HG02571 (cell line): ENCODE results near the gene SRGAP3.

ENCODE experiments used
- ATAC-seq: cut with Tn5 transposase; IDR thresholded peaks from one replicate; pipeline ENCODE4 v1.9.1; 2021; ENCODE audit warnings: mild to moderate bottlenecking, moderate library complexity; ENCODE audit not compliant: unreplicated experiment

SRGAP3 gene

DNA sequence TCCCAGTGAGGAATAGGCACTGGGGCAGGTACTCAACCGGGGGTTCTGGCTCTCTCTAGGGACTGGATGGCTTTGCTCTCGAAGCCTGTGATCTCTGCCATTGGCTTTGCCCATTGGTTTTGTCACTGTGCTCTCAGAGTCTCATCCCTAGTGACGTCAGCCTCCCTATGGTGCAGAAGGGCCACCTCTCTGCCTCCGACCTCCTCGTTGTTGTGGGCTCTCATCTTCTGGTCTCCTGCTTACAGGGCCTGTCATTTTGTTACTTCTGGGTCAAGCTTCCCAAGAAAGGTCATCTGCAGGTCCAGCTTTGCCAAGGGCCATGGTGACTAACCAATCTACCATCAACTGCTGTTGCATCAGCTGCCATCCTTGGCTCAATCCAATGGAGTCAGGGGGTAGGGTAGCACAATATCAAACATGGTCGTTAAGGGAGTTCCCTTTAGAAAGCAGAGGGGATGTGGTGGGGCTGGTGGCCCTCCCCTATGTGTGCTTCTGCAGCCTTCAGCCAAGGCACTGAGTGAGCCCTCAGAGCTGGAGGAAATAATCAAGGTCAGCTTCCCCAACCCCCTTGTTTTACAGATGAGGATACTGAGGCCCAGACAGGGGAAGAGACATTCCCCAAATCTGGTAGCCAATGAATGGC, 272.8 kb downstream of the SRGAP3 start:
- ATAC-seq: no peak

GRCh38 chr3:8975081-8976020, 274.1 kb downstream of the SRGAP3 start:
- ATAC-seq: no peak

DNA sequence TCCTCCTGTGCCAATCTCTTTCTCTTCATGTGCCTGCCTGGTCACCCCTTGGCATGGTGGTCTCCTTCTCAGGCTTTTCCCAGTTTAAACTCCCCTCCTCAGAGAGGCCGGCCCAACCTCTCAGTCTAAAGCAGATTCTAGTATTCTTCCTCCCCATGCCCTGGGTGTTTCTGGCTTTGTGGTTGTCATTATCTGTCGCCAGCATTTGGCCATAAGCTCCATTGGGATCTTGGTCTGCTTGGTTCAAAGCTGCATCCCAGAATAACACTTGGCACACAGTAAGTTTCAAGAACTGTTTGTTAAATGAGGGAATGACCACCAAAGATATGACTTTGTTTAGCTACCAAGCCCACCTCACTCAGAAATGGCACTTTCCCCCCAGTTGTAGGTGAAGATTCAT, 275.0 kb downstream of the SRGAP3 start:
- ATAC-seq: no peak

- ATAC-seq: no peak
Measured at GRCh38 chr3:8972639-8973038, 276.8 kb downstream of the SRGAP3 start.

- ATAC-seq: no peak
Measured at GRCh38 chr3:8970971-8971589, 278.4 kb downstream of the SRGAP3 start.

DNA sequence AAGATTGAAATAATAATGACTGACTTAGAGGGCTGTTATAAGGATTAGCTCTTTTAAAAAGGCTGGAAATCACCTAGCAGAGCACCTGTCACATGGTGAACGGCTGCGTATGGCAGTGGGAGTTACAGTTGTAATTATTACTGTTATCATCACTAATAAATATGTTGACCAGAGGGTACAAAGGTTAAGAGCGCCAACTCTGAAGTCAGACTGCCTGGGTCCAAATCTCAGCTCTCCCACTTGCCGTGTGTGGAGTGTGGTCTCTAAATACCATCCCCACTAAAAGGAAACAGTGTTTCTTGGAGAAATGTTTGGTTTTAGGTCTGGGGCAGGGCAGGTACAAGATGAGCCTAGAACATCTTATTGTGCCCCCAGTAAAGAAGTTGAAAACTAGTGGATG, 280.2 kb downstream of the SRGAP3 start:
- no peak for ATAC-seq

GRCh38 chr3:8968375-8968882, 281.0 kb downstream of the SRGAP3 start:
- ATAC-seq: no peak

DNA sequence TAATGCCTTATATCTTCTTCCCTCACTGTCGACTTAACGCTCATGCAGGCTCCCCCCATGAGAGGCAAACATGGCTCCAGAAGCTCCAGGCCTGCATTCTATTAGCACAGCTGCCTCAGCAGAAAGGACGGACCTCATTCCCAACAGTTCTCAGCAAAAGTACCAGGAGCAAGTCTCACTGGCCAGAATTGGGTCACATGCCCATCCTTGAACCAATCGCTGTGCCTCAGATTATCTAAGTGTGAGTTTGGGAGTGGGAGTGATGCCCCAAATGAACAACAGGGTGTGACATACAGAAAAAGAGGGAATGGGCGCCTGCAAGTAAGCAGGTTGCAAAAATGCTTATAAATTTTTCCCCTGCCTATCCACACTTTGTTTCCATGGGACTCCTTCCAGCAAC, 281.9 kb downstream of the SRGAP3 start:
- ATAC-seq: no peak

GRCh38 chr3:8966820-8967348, 282.6 kb downstream of the SRGAP3 start:
- no peak for ATAC-seq

DNA sequence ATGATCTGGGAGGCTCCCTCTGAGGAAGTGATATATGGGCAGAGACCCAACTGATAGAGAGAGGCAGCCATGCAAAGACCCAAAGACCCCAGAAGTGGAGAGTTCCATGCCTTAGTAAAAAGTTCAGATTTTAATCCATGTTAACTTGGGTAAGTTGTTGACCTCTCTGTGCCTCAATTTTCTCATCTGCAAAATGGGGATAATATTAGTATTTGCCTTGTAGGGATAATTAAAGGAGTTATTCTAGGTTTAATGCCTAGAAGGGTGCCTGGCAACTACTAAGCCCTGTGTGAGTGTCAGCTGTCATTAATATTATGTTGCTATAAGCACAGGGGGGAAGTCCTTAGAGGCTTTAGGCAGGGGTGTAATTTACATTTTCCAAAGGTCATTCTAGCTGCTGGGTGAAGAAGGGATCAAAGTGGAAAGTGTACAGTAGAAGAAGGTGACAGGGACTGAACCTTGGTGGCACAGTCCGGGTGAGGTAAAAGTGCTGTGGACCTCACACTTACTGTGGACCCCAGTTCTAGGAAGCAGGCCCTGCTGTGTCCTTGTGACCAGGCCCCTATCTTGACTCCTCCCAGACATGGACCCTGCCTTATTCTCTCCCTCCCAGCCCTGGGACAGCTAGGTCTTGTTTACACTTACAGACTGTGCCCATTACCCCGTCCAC, 283.2 kb downstream of the SRGAP3 start:
- ATAC-seq: no peak

GRCh38 chr3:8964436-8965370, 284.7 kb downstream of the SRGAP3 start:
- no peak for ATAC-seq

DNA sequence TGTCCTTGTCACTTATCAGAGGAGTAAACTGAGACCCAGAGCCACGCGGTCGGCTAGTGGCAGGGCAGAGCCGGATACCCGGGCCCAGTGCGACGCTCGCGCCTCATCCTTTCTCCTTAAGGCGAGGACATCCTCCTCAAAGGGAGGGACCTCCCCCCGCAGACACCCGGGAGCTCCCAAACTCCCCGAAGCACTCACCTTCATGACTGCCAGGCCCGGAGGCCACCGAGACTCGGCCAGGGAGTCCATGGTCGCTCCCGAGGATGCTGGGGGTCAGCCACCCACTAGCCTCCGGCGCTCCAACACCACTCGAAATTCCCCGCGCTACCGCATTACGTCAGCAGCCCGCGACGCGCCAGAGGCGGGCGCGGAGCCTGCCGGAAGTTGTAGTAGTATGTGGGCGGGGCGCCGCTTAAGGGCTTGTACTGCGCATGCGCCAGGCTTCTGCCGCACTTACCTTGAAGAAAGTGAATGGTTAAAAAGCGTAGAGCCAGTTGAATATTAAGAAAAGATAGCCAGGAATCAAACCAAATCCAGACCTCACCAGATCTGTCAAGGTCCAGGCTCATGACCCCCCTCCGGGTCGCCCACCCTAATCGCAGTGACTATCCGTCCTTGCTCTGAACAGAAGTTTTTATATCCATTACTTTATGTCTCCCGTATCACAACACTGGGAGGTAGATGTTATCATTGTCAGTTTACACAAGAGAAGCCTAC, 286.2 kb downstream of the SRGAP3 start, which contains the start of gene RAD18:
Gene RAD18 (minus strand): TSS at position 336 of the 717 bp plus-strand sequence. CDS start 87 bp downstream, at position 249.
- ATAC-seq: peak; percentile 94

- no peak for ATAC-seq
Measured at GRCh38 chr3:8962226-8962861, 287.1 kb downstream of the SRGAP3 start.

DNA sequence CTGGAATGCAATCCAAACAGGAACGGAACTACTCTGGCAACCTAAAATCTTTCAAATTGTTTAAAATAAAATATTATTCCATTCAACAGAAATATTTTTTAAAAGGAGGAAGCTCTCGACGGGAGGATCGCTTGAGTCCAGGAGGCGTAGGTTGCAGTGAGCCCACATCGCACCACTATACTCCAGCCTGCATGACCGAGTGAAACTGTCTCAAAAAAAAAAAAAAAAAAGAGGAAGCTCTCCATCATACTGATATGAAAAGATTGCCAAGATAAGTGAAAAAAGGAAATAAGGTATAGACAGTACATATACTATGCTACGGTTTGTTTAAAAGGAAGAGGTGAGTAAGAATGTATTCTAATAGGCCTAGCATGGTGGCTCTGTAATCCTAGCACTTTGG, 289.8 kb downstream of the SRGAP3 start:
- no peak for ATAC-seq

DNA sequence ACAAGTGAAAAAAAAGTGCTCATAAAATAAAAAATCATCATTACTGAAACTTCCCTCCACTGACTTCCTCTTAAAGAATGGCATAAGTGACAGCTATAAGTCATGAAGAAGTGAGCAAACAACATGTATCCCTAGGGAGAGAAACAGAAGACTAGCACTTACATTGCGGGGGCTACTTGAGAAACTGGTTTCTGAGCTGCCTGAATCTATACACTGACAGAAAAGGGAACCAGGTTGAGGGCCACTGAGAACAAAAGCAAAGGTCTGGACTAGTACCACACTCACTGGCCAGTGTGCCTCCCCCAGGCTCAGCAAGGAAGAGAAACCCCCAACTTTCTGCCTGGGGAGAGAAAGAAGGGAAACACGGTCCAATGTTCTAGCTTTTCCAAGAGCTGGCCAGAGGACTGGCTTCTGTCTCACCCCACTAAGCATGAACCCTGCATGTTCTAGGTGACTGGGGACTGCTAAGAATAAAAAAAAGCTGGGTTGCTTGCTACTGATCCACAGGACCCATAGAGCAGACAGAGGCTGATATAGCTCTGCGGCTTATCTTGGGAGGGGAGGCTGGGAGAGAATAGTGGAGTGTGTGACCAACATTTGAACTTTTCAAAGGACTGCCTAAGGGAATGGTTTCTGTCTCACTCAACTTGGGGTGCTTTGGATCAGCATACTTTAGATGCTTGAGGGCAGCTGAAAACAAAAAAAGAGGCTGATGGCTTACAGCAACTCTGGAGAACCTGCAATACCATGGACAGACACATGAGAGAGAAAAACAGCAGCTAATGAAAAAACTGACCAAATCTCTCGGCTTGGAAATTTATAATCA, 294.3 kb downstream of the SRGAP3 start:
- peak; percentile 89 for ATAC-seq

GRCh38 chr3:8953313-8953712, 296.1 kb downstream of the SRGAP3 start:
- ATAC-seq: no peak

DNA sequence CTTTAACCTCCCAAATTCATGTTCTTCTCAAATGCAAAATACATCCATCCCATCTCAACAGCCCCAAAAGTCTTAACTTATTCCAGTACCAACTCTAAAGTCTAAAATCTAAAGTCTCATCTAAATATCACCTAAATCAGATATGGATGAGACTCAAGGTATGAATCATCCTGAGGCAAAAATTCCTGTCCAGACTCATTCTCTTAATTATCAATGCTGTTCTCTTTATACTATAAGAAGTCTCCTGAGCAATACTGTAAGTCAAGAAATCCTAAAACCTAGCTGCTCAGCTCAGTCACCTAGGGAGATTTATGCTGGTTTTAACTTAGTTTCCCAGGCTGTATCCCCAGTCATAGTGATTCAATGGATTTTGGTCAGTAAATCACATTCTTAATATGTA, 297.3 kb downstream of the SRGAP3 start:
- ATAC-seq: no peak
